Measurements from ENCODE around the gene ENTPD1. TPM values are rescaled to one million over a fixed set of nuclear protein-coding genes. Genes with fewer than 3 reads are reported as not detected.
A peak's percentile ranks its signal among the peaks of the same experiment; 100 is the strongest.
"Not testable (repeated sequence)": the region's sequence is repeated elsewhere in the genome, so short reads cannot be mapped to it uniquely, and the experiment has no call there.

ENTPD1 gene
- total RNA-seq, 1 donor from 2014 or later, result 68.3 TPM

DNA sequence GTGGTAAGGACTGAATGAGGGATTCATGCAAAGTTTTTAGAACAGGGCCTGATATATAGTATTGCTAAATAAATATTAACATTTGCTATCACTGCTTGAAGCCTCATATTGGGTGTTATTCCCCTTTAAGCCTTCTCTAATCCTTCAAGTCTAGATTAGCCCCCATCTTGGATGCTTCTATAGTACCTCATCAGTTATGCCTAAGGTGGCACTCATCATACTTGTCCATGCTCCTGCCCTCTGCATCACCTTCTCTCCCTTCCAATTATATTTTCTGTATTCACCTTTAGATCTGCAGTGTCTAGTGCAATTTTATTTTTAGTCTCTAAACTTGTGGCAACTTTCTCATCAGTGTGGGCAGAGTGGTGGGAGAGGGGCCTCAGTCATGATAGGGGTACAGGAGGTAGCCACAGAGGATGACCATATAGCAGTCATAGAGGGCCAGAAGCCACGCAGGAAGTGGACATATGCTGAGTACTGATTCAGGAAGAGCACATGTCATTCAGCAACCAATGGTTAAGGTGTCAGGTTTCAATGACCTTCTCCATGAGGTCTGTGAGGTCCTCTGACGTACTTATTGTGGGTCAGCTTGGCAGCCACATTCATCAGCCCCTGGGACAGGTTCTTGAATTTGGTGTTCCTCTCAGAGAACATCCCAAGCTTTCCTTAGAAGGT is 2.5 kb downstream of the ENTPD1 start:
- no peak for DNase-seq (ENCODE audit: low spot score)

- no peak for DNase-seq (ENCODE audit: low spot score)
Observed at GRCh38 chr10:95759233-95759826, 3.4 kb downstream of the ENTPD1 start.

DNA sequence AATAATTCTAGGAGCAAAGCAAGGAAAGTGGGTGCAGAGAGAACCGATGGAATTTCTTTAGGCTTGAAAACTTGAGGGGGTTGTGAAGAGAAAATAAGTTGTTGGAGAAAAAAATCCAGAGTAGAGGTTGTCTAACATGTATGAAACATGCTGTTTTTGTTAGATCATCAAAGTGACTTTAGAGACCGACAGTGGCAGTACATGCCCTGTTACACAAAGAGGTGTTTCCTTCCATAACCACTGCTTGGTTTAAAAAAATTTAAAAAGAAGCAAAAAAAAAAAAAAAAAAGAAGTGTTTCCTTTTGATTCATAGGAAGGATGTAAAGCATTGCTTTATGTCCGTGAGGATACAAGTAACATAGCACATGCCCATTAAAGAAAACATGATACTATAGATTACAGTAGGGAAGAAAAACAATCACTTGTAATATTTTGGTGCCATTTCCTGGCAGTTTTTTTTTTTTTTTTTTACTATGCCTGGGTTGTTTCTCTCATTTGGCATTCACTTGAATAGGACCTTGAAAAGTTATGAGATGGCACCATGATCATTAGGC is 6.1 kb downstream of the ENTPD1 start:
- DNase-seq (ENCODE audit: low spot score), result no peak

GRCh38 chr10:95767884-95768556 is 12.1 kb downstream of the ENTPD1 start:
- DNase-seq (ENCODE audit: low spot score), result peak; percentile 58

GRCh38 chr10:95770084-95770720 is 14.2 kb downstream of the ENTPD1 start:
- no peak for DNase-seq (ENCODE audit: low spot score)

- DNase-seq (ENCODE audit: low spot score), result not testable (repeated sequence)
Observed at GRCh38 chr10:95773454-95773853, 17.5 kb downstream of the ENTPD1 start.

DNA sequence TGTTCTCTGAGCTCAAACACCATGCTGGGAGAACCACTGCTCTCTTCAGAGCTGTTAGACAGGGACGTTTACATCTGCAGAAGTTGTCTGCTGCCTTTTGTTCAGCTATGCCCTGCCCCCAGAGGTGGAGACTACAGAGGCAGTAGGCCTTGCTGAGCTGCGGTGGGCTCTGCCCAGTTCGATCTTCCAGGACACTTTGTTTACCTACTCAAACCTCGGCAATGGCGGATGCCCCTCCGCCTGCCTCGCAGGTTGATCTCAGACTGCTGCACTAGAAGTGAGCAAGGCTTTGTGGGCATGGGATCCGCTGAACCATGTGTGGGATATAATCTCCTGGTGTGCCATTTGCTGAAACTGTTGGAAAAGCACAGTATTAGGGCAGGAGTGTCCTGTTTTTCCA is 21.7 kb downstream of the ENTPD1 start:
- not testable (repeated sequence) for DNase-seq (ENCODE audit: low spot score)

DNA sequence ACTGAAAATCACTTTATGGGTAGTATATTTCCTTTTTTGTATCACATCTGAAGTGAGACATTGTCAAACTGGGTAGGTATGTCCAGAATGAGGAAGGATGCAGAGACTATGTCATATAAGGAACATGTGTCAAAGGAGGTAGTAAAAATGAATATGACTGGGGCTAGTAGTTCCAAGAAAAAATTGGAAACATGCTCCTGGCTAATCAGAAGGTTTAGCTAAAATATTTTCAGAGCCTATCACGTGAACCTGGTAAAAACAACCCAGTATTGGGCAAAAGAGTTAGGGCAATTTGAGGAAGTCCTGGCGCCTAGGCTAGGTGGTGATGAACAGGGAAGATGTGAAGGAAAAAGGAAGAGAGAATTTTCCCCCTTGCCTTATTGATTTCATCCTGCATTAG is 26.4 kb downstream of the ENTPD1 start:
- DNase-seq (ENCODE audit: low spot score), result no peak

DNA sequence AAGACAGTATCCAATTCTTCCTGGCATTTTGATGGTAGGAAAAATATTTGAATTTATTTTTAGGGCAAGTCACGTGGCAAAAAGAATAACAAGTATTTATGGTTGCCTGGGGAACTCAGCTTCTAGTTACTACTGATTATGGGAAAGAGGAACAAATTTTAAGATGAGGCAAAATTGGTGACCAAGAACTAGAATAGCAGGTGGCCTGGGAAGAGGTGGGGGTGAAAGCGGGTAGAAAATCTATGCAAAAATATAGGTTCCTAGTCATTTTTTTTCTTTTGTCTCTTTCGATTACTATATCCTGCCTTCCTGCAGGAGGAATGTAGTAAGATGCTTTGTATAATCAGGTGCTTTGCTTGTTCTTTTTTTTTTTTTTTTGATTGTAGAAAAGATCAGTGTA is 27.8 kb downstream of the ENTPD1 start:
- no peak for DNase-seq (ENCODE audit: low spot score)

GRCh38 chr10:95784279-95784913 is 28.4 kb downstream of the ENTPD1 start:
- DNase-seq (ENCODE audit: low spot score), result no peak

DNA sequence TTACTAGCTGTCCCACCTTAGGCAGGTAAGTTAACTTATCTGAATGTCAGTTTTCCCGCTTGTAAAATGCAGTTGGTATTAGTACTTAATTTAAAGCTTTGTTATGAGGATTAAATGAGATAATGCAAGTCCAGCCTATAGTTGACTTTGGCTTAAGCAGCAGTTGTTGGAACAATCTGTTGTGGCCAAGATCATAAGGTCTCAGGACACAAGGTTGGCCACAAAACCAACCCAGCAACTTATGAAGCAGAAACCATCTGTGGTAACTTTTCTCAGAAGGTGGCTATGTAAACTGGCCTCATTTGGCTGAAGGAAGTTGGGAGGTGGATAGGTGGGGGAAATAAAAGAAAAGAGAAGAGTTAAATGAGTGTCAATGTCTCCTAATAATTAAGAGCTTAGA is 29.4 kb downstream of the ENTPD1 start:
- no peak for DNase-seq (ENCODE audit: low spot score)

DNA sequence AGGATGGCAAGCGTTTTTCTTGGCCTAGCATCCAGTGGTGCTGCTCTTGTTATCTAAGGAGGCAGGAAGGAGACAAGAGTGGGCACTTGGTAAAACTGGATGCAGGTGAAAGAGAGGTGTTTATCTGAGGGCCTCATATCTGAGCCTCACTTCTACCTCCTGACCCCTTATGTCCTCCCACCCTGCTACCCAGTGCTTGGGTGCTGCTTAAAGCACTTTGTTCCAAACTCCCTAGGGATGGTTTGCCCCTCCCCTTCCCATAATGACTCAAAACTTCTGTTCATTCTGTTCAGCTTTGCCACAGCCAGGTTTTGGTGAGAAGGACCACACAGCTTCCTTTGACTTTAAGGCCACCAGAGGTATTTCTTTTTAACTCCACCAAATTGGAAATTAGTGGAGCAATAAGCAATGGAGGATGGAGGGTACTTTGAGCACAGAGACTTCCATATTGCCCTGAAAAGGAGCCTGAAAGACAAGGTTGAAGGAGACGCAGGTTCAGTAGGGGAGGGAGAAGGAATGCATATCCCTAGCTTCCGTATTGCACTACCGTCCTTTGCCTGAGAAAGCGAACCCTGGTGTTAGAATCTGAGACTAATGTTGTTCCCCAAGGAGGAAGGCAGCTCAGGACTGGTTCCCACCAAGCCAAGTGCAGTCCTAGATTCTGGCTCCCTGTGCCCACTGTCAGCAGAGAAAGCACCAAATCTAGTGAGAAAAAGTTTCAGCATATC is 30.1 kb downstream of the ENTPD1 start:
- no peak for DNase-seq (ENCODE audit: low spot score)

GRCh38 chr10:95787447-95787846 is 31.5 kb downstream of the ENTPD1 start:
- no peak for DNase-seq (ENCODE audit: low spot score)

- DNase-seq (ENCODE audit: low spot score), result no peak
Observed at GRCh38 chr10:95788830-95789229, 32.9 kb downstream of the ENTPD1 start.

DNA sequence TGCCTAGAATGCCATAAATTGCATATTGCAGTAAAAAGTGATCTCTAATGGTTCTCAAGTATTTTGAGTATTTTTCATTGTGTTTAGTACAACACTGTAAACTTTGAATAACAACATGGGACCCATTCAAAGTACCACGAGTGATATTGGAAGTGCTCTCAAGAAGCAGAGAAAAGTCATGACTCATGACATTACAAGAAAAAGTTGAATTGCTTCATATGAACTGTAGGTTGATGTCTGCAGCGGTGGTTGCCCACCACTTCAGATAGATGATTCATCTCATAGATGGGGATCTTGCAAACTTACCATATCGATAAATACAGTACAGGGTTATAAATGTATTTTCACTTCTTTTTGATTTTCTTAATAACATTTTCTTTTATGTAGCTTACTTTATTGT is 33.9 kb downstream of the ENTPD1 start:
- DNase-seq (ENCODE audit: low spot score), result no peak

DNA sequence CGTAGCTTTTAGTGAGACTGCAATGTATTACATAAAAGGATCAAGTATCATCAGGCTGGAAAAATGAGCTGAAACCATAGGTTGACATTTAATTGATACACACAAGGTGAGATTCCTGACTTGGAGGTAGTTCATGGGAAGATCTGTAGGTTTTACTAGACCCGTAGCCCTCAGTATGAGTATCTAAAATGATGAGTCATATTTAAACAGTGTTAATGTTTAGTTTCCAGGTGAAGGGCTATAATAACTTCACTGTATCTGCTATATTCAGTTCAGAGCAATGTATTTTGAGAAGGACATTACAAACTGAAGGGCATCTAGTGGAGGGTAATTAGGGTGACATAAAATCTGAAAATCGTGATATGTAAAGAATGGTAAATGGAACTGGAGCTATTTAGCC is 35.0 kb downstream of the ENTPD1 start:
- DNase-seq (ENCODE audit: low spot score), result no peak

- DNase-seq (ENCODE audit: low spot score), result no peak
Observed at GRCh38 chr10:95791425-95791979, 35.5 kb downstream of the ENTPD1 start.

DNA sequence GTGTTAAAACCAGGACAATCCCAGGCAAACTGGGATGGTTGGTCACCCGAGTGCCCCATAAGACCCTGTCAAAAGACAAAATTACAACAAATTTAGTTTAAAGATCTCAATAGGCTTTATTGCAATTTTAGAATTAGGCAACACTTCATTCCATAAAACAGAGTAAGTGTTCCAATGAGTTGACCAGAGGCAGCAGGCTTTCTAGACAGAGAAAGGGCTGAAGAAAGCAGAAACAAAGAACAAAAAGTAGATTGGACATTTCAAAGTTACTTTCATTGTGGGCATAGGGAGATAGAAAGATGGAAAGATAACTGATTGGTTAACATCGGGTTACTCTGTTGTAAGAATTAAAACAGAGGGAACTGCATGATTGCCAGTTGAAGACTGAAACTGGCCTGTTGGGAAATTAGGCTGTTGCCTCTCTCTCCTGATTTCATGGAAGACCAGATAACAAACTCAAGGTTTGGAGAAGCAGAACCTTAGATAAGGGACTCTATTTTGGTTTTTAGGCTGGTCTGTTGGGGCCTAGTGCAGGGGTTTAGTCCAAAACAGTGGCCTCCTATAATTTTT is 36.3 kb downstream of the ENTPD1 start:
- no peak for DNase-seq (ENCODE audit: low spot score)

DNA sequence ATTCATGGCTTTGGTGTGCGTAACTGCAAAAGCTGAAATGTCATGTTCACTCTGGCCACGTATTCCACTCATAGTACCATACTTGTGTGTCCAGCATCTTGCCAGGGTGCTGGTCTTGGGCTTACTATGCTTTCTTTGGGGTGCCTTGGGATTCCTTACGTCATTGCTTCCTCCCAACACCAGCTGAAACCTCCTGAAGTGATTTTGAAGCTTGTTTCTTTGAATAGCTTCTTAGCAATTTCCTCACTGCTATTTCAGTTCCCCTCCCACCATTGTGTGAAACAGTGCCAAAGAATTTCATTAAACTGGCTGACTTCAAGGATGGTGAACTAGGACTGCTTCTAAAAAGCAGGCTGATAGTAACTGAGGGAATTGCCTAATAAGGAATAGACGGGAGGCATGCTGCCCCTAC is 36.9 kb downstream of the ENTPD1 start:
- peak; percentile 43 for DNase-seq (ENCODE audit: low spot score)

DNA sequence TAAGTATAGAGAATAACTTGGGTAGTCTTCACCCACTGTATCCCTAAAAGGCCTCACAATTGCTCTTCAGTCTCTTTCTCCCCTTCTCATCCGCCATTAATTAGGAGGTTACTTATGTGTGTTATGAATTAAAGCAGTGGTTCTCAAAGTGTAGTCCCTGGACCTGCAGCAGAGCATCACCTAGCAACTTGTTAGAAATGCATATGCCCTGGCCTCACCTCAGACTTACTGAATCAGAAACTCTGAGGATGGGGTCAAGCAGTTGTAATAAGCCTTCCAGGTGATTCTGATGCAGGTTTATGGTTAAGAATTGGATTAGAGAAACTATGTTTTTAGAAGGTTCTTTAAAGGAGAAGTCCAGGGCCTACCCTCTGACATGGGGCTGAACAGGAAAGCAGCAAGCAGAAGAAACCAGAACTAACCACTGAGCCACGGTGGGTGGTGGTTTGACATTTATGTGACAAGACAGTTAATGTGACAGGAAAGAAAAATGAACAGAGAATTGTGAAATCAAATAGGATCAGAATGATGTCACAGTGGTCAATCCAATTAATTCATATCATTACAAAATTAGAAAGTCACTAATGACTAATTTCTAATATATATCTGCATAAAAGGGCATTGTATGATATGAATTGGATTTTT is 37.6 kb downstream of the ENTPD1 start:
- DNase-seq (ENCODE audit: low spot score), result no peak
